ENCODE data around the gene ACYP1. TPM values are rescaled to one million over a fixed set of nuclear protein-coding genes. Genes with fewer than 3 reads are reported as not detected.

Gene ACYP1
- total and polyA plus RNA-seq, 9 of the 15 experiments (the other 6 are each of a cell fraction or from before 2014, with no cell fraction given): 19.9 to 113 (median 52.3) TPM

DNA sequence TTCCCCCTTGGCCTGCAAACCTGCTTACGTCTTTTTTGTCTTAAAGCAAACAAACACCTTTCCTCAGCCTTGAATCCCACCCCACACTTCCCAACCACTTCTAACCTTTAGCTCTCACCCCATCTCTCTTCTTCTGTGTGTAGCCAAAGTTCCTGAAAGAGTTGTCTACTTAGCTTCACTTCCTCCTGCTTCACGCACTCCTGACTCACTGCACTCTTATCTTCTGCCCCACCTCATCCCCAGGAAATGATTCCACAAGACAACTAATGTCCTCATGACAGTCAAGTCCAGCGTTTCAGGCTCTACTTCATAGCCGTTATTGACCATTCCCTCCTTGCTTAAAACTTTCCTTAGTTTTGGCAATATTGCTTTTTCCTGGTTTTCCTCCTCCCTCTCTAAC is 38.7 kb downstream of the ACYP1 start (continued):
- peak; percentile 14 for TF ChIP-seq CCNT2 (IDR thresholded peaks at IDR 0.05; ENCODE audit: borderline replicate concordance, extremely low read depth, insufficient read length, low read depth, low read length)
- TF ChIP-seq ZNF146 (CRISPR knock-in tag; IDR thresholded peaks at IDR 0.05; ENCODE audit: unreplicated experiment): no peak
- 0 out of 2 replicates have a peak, but pooled peaks have one; percentile 39 for TF ChIP-seq HDGF (IDR thresholded peaks at IDR 0.05)
- no peak for TF ChIP-seq CSDE1 (IDR thresholded peaks at IDR 0.05)
- TF ChIP-seq JUNB (CRISPR knock-in tag; conservative IDR thresholded peaks at IDR 0.05): no peak
- TF ChIP-seq CEBPB (tag; IDR thresholded peaks at IDR 0.05): no peak
- TF ChIP-seq, protein P1, sequence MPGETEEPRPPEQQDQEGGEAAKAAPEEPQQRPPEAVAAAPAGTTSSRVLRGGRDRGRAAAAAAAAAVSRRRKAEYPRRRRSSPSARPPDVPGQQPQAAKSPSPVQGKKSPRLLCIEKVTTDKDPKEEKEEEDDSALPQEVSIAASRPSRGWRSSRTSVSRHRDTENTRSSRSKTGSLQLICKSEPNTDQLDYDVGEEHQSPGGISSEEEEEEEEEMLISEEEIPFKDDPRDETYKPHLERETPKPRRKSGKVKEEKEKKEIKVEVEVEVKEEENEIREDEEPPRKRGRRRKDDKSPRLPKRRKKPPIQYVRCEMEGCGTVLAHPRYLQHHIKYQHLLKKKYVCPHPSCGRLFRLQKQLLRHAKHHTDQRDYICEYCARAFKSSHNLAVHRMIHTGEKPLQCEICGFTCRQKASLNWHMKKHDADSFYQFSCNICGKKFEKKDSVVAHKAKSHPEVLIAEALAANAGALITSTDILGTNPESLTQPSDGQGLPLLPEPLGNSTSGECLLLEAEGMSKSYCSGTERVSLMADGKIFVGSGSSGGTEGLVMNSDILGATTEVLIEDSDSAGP (CRISPR knock-in tag; IDR thresholded peaks at IDR 0.05): no peak
- no peak for TF ChIP-seq SIRT6 (IDR thresholded peaks at IDR 0.05; ENCODE audit: low read depth, low read length)
- no peak for TF ChIP-seq KAT2B (IDR thresholded peaks at IDR 0.05; ENCODE audit: low read depth, low read length)
- TF ChIP-seq, protein P2, sequence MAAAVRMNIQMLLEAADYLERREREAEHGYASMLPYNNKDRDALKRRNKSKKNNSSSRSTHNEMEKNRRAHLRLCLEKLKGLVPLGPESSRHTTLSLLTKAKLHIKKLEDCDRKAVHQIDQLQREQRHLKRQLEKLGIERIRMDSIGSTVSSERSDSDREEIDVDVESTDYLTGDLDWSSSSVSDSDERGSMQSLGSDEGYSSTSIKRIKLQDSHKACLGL (CRISPR knock-in tag; IDR thresholded peaks at IDR 0.05; ENCODE audit: borderline replicate concordance, poor library complexity, severe bottlenecking): no peak
- no peak for TF ChIP-seq KLF1 (tag; IDR thresholded peaks at IDR 0.05)
- no peak for TF ChIP-seq HEY1 (CRISPR knock-in tag; IDR thresholded peaks at IDR 0.05; ENCODE audit: borderline replicate concordance)
- TF ChIP-seq, protein P3, sequence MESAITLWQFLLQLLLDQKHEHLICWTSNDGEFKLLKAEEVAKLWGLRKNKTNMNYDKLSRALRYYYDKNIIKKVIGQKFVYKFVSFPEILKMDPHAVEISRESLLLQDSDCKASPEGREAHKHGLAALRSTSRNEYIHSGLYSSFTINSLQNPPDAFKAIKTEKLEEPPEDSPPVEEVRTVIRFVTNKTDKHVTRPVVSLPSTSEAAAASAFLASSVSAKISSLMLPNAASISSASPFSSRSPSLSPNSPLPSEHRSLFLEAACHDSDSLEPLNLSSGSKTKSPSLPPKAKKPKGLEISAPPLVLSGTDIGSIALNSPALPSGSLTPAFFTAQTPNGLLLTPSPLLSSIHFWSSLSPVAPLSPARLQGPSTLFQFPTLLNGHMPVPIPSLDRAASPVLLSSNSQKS (CRISPR knock-in tag; IDR thresholded peaks at IDR 0.05): no peak
- TF ChIP-seq TCF3 (CRISPR knock-in tag; IDR thresholded peaks at IDR 0.05): peak; percentile 58; the same call in 1 of the 2 replicates
- peak; percentile 90 for TF ChIP-seq ARID1B (IDR thresholded peaks at IDR 0.05)
- TF ChIP-seq ZNF143 (CRISPR knock-in tag; IDR thresholded peaks at IDR 0.05): no peak
- no peak for TF ChIP-seq KDM5B (IDR thresholded peaks at IDR 0.05; ENCODE audit: insufficient replicate concordance, low read depth, low read length)
- TF ChIP-seq AFF4 (CRISPR knock-in tag; IDR thresholded peaks at IDR 0.05): no peak
- TF ChIP-seq HCFC1 (IDR thresholded peaks at IDR 0.05; ENCODE audit: low read depth, low read length): no peak
- TF ChIP-seq ILF3 (IDR thresholded peaks at IDR 0.05; ENCODE audit: borderline replicate concordance): no peak
- TF ChIP-seq BHLHE40 (IDR thresholded peaks at IDR 0.05; ENCODE audit: low read length): no peak
- no peak for TF ChIP-seq CAMTA2 (CRISPR knock-in tag; conservative IDR thresholded peaks at IDR 0.05)
